ENCODE results near the gene SCGB1A1.
"Not testable (repeated sequence)": the region's sequence is repeated elsewhere in the genome, so short reads cannot be mapped to it uniquely, and the experiment has no call there.

The SCGB1A1 gene

DNA sequence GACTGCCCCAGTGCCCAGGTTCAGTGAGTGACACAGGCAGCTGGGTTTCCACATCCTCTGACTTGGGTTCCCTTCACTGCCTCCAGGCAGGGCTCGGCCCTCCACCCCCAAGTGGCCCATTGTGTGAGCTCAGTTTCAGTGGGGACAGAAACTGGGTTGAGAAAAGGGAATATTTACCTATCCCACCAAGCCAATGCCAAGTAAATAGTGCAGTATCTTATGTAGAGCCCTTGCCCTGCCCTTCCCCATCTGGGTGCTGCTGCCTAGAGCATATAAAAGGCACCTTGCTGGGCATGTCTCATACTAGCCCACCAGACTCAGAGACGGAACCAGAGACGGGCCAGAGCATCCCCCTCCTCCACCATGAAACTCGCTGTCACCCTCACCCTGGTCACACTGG is at the start of gene SCGB1A1:
Gene SCGB1A1 (plus strand): TSS at position 301 of the 400 bp plus-strand sequence. CDS start 63 bp downstream, at position 364.
- DNase-seq: no peak

- DNase-seq: no peak
Observed at GRCh38 chr11:62370743-62371440, 47.9 kb upstream of the SCGB1A1 start.

DNA sequence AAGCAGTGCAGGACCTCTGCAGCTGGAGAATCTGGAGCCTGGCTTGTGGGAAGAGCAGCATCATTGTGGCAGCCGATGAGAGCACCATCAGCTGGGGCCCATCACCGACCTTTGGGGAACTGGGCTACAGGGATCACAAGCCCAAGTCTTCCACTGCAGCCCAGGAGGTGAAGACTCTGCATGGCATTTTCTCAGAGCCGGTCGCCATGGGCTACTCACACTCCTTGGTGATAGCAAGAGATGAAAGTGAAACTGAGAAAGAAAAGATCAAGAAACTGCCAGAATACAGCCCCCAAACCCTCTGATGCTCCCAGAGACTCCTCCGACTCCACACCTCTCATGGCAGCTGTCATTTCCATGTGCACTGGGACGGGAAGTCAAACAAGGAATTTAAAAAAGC is 46.0 kb upstream of the SCGB1A1 start:
- DNase-seq: no peak

GRCh38 chr11:62373464-62374119 is 45.2 kb upstream of the SCGB1A1 start:
- DNase-seq: no peak

GRCh38 chr11:62374801-62375200 is 44.0 kb upstream of the SCGB1A1 start:
- no peak for DNase-seq

DNA sequence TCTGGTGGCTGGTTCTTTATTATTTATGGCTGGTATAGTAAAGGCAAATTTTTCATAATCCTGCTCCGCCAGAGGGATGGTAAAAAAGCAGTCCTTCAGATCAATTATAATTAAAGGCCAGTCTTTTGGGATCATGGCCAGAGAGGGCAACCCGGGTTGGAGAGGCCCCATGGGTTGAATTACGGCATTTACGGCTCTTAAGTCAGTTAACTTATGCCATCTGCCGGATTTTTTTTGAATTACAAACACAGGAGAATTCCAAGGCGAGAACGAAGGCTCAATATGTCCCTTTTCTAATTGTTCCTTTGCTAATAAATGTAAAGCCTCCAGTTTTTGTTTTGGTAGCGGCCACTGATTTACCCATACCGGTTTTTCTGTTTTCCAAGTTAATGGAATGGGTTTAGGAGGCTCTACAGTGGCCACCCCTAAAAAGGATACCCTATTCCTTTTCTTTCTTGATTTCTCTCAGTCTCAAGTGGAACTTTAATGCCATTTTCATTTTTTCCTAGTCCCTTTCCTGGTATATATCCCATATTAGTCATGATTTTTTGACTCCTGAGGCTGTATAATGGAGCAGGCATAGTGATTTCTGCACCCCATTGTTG is 40.3 kb upstream of the SCGB1A1 start:
- DNase-seq: peak; percentile 81

GRCh38 chr11:62379586-62379985 is 39.2 kb upstream of the SCGB1A1 start:
- DNase-seq: not testable (repeated sequence)

GRCh38 chr11:62380821-62381245 is 38.0 kb upstream of the SCGB1A1 start:
- peak; percentile 83 for DNase-seq

GRCh38 chr11:62383822-62384221 is 35.0 kb upstream of the SCGB1A1 start:
- DNase-seq: no peak

GRCh38 chr11:62386083-62386482 is 32.8 kb upstream of the SCGB1A1 start:
- DNase-seq: not testable (repeated sequence)

DNA sequence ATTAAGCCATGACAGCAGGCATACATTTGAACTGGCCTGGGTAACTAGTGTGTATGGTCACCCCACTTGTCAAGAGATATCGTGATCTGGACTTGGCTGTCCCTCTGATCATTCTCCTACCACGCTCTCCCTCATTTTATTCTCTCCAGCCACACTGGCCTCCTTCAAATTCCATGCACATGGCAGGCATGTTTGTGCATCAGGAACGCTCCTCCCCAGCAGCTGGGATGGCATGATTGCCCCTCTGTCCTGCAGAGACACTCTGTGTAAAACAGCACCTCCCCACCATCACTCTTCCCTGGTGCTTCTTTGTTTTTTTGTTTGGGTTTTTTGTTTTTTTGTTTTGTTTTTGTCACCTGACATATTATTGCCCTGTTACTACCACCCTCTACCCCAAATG is 31.5 kb upstream of the SCGB1A1 start:
- DNase-seq: no peak

- DNase-seq: no peak
Observed at GRCh38 chr11:62388999-62389398, 29.8 kb upstream of the SCGB1A1 start.

GRCh38 chr11:62390237-62390636 is 28.6 kb upstream of the SCGB1A1 start:
- no peak for DNase-seq

- no peak for DNase-seq
Observed at GRCh38 chr11:62390722-62391121, 28.1 kb upstream of the SCGB1A1 start.

DNA sequence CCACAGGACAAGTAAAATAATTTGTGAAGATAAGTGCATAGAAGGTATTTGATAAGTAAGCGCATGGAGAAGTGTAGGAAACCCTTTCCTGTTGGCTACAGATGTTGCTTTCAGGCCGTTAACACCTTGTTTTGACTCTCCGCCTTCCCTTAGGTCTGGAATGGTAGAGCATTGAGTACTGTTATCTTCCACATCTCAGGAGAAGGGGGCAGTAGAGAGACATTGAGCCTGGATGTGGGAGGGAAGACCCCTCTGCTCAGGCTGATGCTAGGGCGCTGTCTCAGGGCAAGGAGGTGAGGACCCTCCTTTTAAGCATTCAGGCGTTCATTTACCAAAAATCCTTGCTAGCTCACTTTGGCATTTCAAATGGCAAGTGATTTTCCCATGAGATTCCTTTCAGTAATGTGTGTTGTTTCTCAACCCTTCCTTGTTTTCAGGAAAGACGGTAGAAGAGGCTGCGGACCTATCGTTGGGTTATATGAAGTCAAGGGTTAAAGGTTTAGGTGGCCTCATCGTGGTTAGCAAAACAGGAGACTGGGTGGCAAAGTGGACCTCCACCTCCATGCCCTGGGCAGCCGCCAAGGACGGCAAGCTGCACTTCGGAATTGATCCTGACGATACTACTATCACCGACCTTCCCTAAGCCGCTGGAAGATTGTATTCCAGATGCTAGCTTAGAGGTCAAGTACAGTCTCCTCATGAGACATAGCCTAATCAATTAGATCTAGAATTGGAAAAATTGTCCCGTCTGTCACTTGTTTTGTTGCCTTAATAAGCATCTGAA is 27.0 kb upstream of the SCGB1A1 start:
- DNase-seq: no peak

DNA sequence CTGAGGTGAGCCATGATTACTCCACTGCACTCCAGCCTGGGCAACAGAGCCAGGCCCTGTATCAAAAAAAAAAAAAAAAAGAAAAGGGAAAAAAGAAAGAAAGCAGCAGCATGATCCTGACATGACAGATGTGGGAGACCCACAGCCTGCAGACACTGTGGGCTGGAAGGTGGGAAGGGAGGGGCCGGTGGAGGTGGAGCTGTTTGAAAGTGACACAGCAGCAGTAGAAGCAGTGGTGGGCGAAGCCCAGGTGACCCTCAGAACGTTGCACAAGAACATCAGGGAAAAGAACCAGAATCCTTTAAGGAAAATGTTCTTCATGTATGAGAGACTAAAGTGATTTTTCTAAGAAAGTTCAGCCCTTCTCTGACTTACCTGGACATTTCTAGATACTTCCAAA is 26.3 kb upstream of the SCGB1A1 start:
- DNase-seq: no peak

- DNase-seq: peak; percentile 36
Observed at GRCh38 chr11:62393061-62393611, 25.7 kb upstream of the SCGB1A1 start.

DNA sequence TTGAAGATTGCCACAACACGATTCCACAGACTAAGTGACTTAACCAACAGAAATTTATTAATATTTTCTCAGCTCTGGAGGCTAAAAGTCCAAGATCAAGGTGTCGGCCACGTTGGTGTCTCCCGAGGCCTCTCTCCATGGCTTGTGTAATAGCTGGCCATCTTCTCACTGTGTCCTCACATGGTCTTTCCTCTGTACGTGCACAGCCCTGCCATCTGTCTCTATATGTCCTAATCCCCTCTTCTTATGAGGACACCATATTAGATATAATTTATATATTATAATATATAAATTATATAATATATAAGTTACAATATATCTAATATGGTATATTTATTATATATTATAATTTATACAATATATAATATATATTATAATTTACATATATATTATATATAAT is 25.1 kb upstream of the SCGB1A1 start:
- DNase-seq: no peak

DNA sequence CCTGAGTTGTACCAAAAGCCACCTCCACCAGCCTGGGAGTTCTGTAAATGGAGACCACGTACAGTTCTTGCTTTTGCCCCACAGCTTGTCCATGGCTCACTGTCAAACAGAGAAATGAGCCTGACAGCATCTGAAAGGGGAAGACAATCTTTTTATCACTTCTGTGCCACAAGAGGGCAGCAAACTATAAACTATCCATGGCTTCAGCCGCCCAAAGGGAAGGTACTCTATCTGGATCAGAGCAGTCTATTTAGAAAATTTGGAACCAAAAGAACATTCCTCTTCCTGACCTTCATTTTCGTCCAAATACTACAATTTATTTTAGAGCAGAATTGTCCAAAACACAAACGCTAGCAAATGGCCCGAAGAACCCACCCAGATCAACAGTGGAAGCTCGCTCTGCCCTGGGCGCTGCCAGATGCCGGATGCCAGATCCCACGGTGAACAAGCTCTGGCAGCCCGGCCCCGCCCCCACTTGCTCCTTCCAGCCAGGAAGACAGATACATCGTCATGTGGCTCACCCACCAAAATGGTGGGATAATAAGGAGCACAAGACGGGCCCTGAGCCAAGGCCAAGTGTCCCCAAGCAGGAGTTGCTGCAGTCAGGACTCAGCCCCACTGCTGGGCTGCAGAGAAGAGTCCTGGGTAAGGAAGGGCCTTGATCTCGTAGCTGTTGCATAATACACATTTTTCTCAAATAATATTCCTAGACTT is 23.9 kb upstream of the SCGB1A1 start:
- peak; percentile 88 for DNase-seq

DNA sequence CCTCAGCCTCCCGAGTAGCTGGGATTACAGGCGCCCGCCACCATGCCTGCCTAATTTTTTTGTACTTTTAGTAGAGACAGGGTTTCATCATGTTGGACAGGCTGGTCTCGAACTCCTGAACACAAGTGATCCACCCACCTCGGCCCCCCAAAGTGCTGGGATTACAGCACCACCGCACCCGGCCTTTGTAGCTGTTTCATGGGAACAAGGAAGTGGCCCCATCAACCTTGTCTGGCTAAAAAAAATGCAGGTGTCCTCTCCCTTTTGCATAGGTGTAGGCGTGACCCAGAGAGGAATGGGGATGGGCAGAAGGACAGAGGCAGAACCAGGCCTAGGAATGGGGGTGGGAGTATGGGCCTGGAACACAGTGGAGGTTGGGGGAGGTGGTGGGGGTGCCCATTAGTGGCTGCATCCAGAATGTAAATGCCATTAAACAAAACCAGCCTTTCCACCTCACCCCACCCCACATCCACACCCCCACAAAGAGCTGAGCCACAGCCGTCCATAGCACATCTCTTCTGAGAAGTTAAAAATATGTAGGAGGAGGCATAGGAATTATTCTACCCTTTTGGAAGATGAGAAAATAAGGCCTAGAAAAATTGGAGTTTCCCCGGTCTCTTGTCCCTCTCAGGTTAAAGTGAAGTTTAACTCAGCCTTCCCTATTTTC is 22.8 kb upstream of the SCGB1A1 start:
- DNase-seq: no peak

All from DMS53 (cell line).